ENCODE data around the gene MYO1B. TPM values are rescaled to one million over a fixed set of nuclear protein-coding genes. Genes with fewer than 3 reads are reported as not detected.

The MYO1B gene
- polyA plus RNA-seq, 3 donors, result 0.01 TPM; not detected in 2

DNA sequence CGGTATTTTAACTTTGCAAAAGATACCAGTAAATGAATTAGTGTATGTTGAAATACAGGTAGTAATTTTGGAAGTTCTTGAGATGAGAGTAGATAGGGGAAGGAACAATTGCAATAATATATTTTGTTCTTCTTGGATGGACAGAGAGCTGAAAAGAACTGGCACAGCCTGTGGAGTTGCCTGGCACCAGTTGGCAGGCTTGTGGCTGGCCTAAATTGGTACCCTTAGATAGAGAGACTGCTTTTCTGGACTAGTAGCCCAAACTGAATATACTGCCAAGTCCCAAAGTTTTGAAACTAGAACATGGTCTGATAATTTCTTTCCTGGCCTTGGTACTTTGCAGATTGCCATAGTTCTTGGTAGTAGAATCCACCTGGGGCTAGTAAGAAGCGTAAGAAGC is 26.9 kb downstream of the MYO1B start:
- Histone ChIP-seq H4K20me1 (ENCODE audit: insufficient read depth, low read length) (no peaks in the 10 kb centered on the region), H3K79me2 (ENCODE audit: insufficient read depth, low read length) (no peaks in the 10 kb centered on the region), H3K36me3 (replicated peaks in 1 of 2; ENCODE audit: control insufficient read depth in 1 of 2, insufficient read depth in 2 of 2, low read length in 2 of 2) (no peaks in the 10 kb centered on the region), H2AFZ (ENCODE audit: insufficient read depth, low read depth, low read length, poor library complexity, severe bottlenecking) (no peak overlapping the region), H3K4me3 (replicated peaks in 1 of 3; ENCODE audit: low read depth in 2 of 3, low read length in 3 of 3) (no peak overlapping the region), H3K4me1 (ENCODE audit: control insufficient read depth in 1 of 2, insufficient read depth in 2 of 2, low read length in 2 of 2) (peaks cover 0 to 4% of the 10 kb centered on the region in 2 donors), H3K27me3 (ENCODE audit: control insufficient read depth in 2 of 2, insufficient read depth in 2 of 2, low read length in 2 of 2) (no peaks in the 10 kb centered on the region), H3K27ac (ENCODE audit: low read depth in 1 of 2, low read length in 2 of 2) (no peak overlapping the region), H3K4me2 (replicated peaks; ENCODE audit: extremely low read depth, low read length, poor library complexity, severe bottlenecking) (no peak overlapping the region), H3K9me3 (replicated peaks in 1 of 2; ENCODE audit: control insufficient read depth in 1 of 2, insufficient read depth in 1 of 2, low read length in 2 of 2) (no peaks in the 10 kb centered on the region), H3K9ac (ENCODE audit: insufficient read depth, low read length, poor library complexity, severe bottlenecking) (no peak overlapping the region)
- H3K36me3 Mint-ChIP-seq, result no peaks in the 10 kb centered on the region
- intact Hi-C loops (cut with micrococcal nuclease), result no loop called here
- TF ChIP-seq, protein P1, sequence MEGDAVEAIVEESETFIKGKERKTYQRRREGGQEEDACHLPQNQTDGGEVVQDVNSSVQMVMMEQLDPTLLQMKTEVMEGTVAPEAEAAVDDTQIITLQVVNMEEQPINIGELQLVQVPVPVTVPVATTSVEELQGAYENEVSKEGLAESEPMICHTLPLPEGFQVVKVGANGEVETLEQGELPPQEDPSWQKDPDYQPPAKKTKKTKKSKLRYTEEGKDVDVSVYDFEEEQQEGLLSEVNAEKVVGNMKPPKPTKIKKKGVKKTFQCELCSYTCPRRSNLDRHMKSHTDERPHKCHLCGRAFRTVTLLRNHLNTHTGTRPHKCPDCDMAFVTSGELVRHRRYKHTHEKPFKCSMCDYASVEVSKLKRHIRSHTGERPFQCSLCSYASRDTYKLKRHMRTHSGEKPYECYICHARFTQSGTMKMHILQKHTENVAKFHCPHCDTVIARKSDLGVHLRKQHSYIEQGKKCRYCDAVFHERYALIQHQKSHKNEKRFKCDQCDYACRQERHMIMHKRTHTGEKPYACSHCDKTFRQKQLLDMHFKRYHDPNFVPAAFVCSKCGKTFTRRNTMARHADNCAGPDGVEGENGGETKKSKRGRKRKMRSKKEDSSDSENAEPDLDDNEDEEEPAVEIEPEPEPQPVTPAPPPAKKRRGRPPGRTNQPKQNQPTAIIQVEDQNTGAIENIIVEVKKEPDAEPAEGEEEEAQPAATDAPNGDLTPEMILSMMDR (IDR thresholded peaks at IDR 0.05), result no peak
- H3K27ac Mint-ChIP-seq, result no peak overlapping the region
- no peak for DNase-seq
- no CpG with 5 or more reads among the region's 2 CpGs for WGBS (ENCODE audit: insufficient coverage)
- peaks cover 0 to 8% (median 0%) of the 10 kb centered on the region in 7 donors for H3K9me3 Mint-ChIP-seq
- no peaks in the 10 kb centered on the region for H3K27me3 Mint-ChIP-seq (ENCODE audit: low read depth in 3 of 3)
- H3K4me1 Mint-ChIP-seq, result peaks cover 8% of the 10 kb centered on the region
- H3K4me3 Mint-ChIP-seq, result no peak overlapping the region

- Mint-ChIP-seq H3K9me3 (peaks cover 0 to 1% (median 0%) of the 10 kb centered on the region in 7 donors), H3K27me3 (ENCODE audit: low read depth in 3 of 3) (no peaks in the 10 kb centered on the region), H3K36me3 (no peaks in the 10 kb centered on the region), H3K27ac (no peak overlapping the region), H3K4me3 (no peak overlapping the region), H3K4me1 (peaks cover 8% of the 10 kb centered on the region)
- Histone ChIP-seq H3K27me3 (ENCODE audit: control insufficient read depth in 2 of 2, insufficient read depth in 2 of 2, low read length in 2 of 2) (no peaks in the 10 kb centered on the region), H4K20me1 (ENCODE audit: insufficient read depth, low read length) (no peaks in the 10 kb centered on the region), H3K9me3 (replicated peaks in 1 of 2; ENCODE audit: control insufficient read depth in 1 of 2, insufficient read depth in 1 of 2, low read length in 2 of 2) (no peaks in the 10 kb centered on the region), H3K36me3 (replicated peaks in 1 of 2; ENCODE audit: control insufficient read depth in 1 of 2, insufficient read depth in 2 of 2, low read length in 2 of 2) (no peaks in the 10 kb centered on the region), H3K4me3 (replicated peaks in 1 of 3; ENCODE audit: low read depth in 2 of 3, low read length in 3 of 3) (no peak overlapping the region), H3K4me1 (ENCODE audit: control insufficient read depth in 1 of 2, insufficient read depth in 2 of 2, low read length in 2 of 2) (peaks cover 0 to 4% of the 10 kb centered on the region in 2 donors), H3K9ac (ENCODE audit: insufficient read depth, low read length, poor library complexity, severe bottlenecking) (no peak overlapping the region), H3K4me2 (replicated peaks; ENCODE audit: extremely low read depth, low read length, poor library complexity, severe bottlenecking) (no peak overlapping the region), H2AFZ (ENCODE audit: insufficient read depth, low read depth, low read length, poor library complexity, severe bottlenecking) (no peak overlapping the region), H3K27ac (ENCODE audit: low read depth in 1 of 2, low read length in 2 of 2) (no peak overlapping the region), H3K79me2 (ENCODE audit: insufficient read depth, low read length) (no peaks in the 10 kb centered on the region)
- intact Hi-C loops (cut with micrococcal nuclease), result no loop called here
- TF ChIP-seq, protein P1 (IDR thresholded peaks at IDR 0.05), result no peak
- no peak for DNase-seq
- 100% methylated on average over 2 of the region's 2 CpGs for WGBS (ENCODE audit: insufficient coverage)
Observed at GRCh38 chr2:191274413-191274815, 29.2 kb downstream of the MYO1B start.

Data from CD14-positive monocyte (primary cell).